Gastrocnemius medialis (tissue), 4 donors: Measurements from ENCODE around the gene S100A7. TPM values are rescaled to one million over a fixed set of nuclear protein-coding genes. Genes with fewer than 3 reads are reported as not detected.

ENCODE experiments used
- ATAC-seq, 2 donors: fragments of 150-250 bp; one replicate each; pipeline ENCODE4 v1.9.1; 2016
- DNase-seq, 2 donors: peaks; one replicate each; pipeline ENCODE4 v3.0.0-alpha.2; 2019
- H3K27ac ChIP-seq, 4 donors: fragments of 200-600 bp; sonication (generic); 1 replicate in 1 of 4; 2 replicates in 3 of 4; pipeline ENCODE4 v1.5.1; 2016 to 2018; ENCODE audit warnings: mild to moderate bottlenecking in 2 of 4, moderate library complexity in 1 of 4
- H3K27me3 ChIP-seq, 3 donors: fragments of 200-600 bp; sonication (generic) in 2 of 3; 1 replicate in 1 of 3; 2 replicates in 2 of 3; pipeline versions ENCODE4 v1.5.1 to v1.6.0; 2016 to 2019; ENCODE audit warnings: mild to moderate bottlenecking in 1 of 3, moderate library complexity in 1 of 3
- H3K36me3 ChIP-seq, 2 donors: fragments of 200-600 bp; sonication (generic) in 1 of 2; one replicate each; pipeline ENCODE4 v1.5.1; 2017 to 2018
- H3K4me1 ChIP-seq, 2 donors: fragments of 200-600 bp; sonication (generic) in 1 of 2; one replicate each; pipeline ENCODE4 v1.5.1; 2016 to 2017; ENCODE audit warnings: mild to moderate bottlenecking in 2 of 2
- H3K4me3 ChIP-seq, 4 donors: fragments of 200-600 bp; sonication (generic) in 3 of 4; 1 replicate in 1 of 4; 2 replicates in 3 of 4; pipeline ENCODE4 v1.5.1; 2016 to 2019; ENCODE audit warnings: mild to moderate bottlenecking in 2 of 4
- H3K9me3 ChIP-seq, 3 donors: fragments of 200-600 bp; sonication (generic) in 2 of 3; 1 replicate in 1 of 3; 2 replicates in 2 of 3; pipeline ENCODE4 v1.5.1; 2016 to 2019
- CTCF ChIP-seq, 5 experiments: fragments of 450-650 bp in 3 of 5; fragments of 200-600 bp in 2 of 5; sonication (generic) in 2 of 5; IDR thresholded peaks in 4 of 5; conservative IDR thresholded peaks in 1 of 5; 1 replicate in 4 of 5; 2 replicates in 1 of 5; pipeline ENCODE4 v1.5.1; 2016 to 2019; ENCODE audit warnings: antibody characterized with exemption in 5 of 5, mild to moderate bottlenecking in 3 of 5, moderate library complexity in 3 of 5
- POLR2A ChIP-seq, 2 donors: fragments of 450-650 bp; IDR thresholded peaks; one replicate each; pipeline ENCODE4 v1.6.1; 2017; ENCODE audit warnings: antibody characterized with exemption in 2 of 2, mild to moderate bottlenecking in 2 of 2, moderate library complexity in 2 of 2
- in situ Hi-C, 4 donors: fragments of 200-750 bp; cut with MboI; loops; one replicate each; pipeline versions ENCODE4 v1.15.0 to v1.8.0; 2017; ENCODE audit warnings: low sequenced_read_pairs in 4 of 4
- intact Hi-C: fragments of 100-400 bp; cut with DNase I; formaldehyde crosslinking; loops from one replicate; pipeline ENCODE4 v1.15.1; 2023; ENCODE audit warnings: low total_unique reads
- total RNA-seq, 4 donors: library from RNA; depleted of rRNA; stranded (reverse); fragments of >200 nt; gene quantifications; one replicate each; pipeline versions ENCODE4 v1.1.0 to v1.2.3, GENCODE V29; 2016

Gene S100A7
- total RNA-seq, 4 donors from 2014 or later, result not detected

GRCh38 chr1:153498746-153499145 is 38.3 kb upstream of the S100A7 start:
- Histone ChIP-seq H3K4me1 (peaks cover 3% of the 10 kb centered on the region in 2 donors), H3K36me3 (no peaks in the 10 kb centered on the region), H3K4me3 (no peak overlapping the region), H3K27me3 (no peaks in the 10 kb centered on the region), H3K27ac (no peak overlapping the region), H3K9me3 (no peaks in the 10 kb centered on the region)
- in situ Hi-C loops, result loop anchor here in 3 of 4 donors (5.0 to 10.0 kb wide), 2 partner anchors 144 to 146 kb away; partner anchors contain the start of gene S100A9 (in 1 of the 3)
- ATAC-seq, result no peak
- no peak for DNase-seq
- TF ChIP-seq POLR2A (IDR thresholded peaks at IDR 0.05), result no peak
- TF ChIP-seq CTCF (IDR thresholded peaks at IDR 0.05 in 4 of 5, conservative IDR thresholded peaks at IDR 0.05 in 1 of 5), result no peak
- intact Hi-C loops, result no loop called here

GRCh38 chr1:153495536-153495935 is 35.1 kb upstream of the S100A7 start:
- Histone ChIP-seq H3K36me3 (no peaks in the 10 kb centered on the region), H3K9me3 (no peaks in the 10 kb centered on the region), H3K27me3 (no peaks in the 10 kb centered on the region), H3K4me1 (peaks cover 11 to 13% of the 10 kb centered on the region in 2 donors), H3K4me3 (no peak overlapping the region), H3K27ac (no peak overlapping the region)
- intact Hi-C loops (loop anchor here (1.0 kb wide), 2 partner anchors 30 to 143 kb away; no protein-coding TSS in a partner anchor), in situ Hi-C loops (loop anchor here in 3 of 4 donors (5.0 to 10.0 kb wide), 2 partner anchors 141 to 143 kb away; partner anchors contain the start of gene S100A9 (in 1 of the 3))
- no peak for ATAC-seq
- DNase-seq, result no peak
- TF ChIP-seq POLR2A (IDR thresholded peaks at IDR 0.05), result no peak
- no peak for TF ChIP-seq CTCF (IDR thresholded peaks at IDR 0.05 in 4 of 5, conservative IDR thresholded peaks at IDR 0.05 in 1 of 5)

GRCh38 chr1:153494976-153495535 is 34.6 kb upstream of the S100A7 start:
- no peaks in the 10 kb centered on the region for H3K36me3 ChIP-seq
- peak; percentile 35 to 67 for DNase-seq
- no peak for ATAC-seq
- in situ Hi-C loops (loop anchor here (5.0 to 10.0 kb wide), 2 partner anchors 140 to 143 kb away; partner anchors contain the start of gene S100A9 (in 1 of the 4)), intact Hi-C loops (loop anchor here (1.0 kb wide), 2 partner anchors 30 to 143 kb away; no protein-coding TSS in a partner anchor)
- no peak for TF ChIP-seq POLR2A (IDR thresholded peaks at IDR 0.05)
- TF ChIP-seq CTCF (IDR thresholded peaks at IDR 0.05 in 4 of 5, conservative IDR thresholded peaks at IDR 0.05 in 1 of 5), result peak; percentile 91 to 97 (median 94)
- no peak overlapping the region for H3K27ac ChIP-seq
- H3K9me3 ChIP-seq, result no peaks in the 10 kb centered on the region
- H3K27me3 ChIP-seq, result no peaks in the 10 kb centered on the region
- H3K4me1 ChIP-seq, result peaks cover 13 to 14% of the 10 kb centered on the region in 2 donors
- H3K4me3 ChIP-seq, result no peak overlapping the region

- H3K36me3 ChIP-seq, result no peaks in the 10 kb centered on the region
- in situ Hi-C loops, result loop anchor here in 2 of 4 donors (5.0 to 10.0 kb wide), 2 partner anchors 139 to 141 kb away; partner anchors contain the start of gene S100A9 (in 1 of the 2)
- peaks cover 26 to 28% of the 10 kb centered on the region in 2 donors for H3K4me1 ChIP-seq
- no peaks in the 10 kb centered on the region for H3K9me3 ChIP-seq
- H3K4me3 ChIP-seq, result no peak overlapping the region
- ATAC-seq, result no peak
- no peak overlapping the region for H3K27ac ChIP-seq
- intact Hi-C loops, result no loop called here
- no peaks in the 10 kb centered on the region for H3K27me3 ChIP-seq
- TF ChIP-seq CTCF (IDR thresholded peaks at IDR 0.05 in 4 of 5, conservative IDR thresholded peaks at IDR 0.05 in 1 of 5), result no peak
- DNase-seq, result no peak
Observed at GRCh38 chr1:153493343-153493960, 33.0 kb upstream of the S100A7 start.
